Neural crest cell (in vitro differentiated cells): ENCODE results near the gene ANKRD1. TPM values are rescaled to one million over a fixed set of nuclear protein-coding genes. Genes with fewer than 3 reads are reported as not detected.

Experiments
- DNase-seq: peaks from one replicate; pipeline ENCODE4 v3.0.0; 2021; ENCODE audit warnings: low read depth, mixed read lengths, low spot score
- H3K27ac Mint-ChIP-seq: one replicate; pipeline ENCODE4 v1.8.0; 2021; ENCODE audit warnings: mild to moderate bottlenecking, mixed read lengths; ENCODE audit not compliant: unreplicated experiment
- H3K27me3 Mint-ChIP-seq: 2 replicates; pipeline ENCODE4 v1.8.0; 2021; ENCODE audit warnings: low read depth, mild to moderate bottlenecking, mixed read lengths
- H3K36me3 Mint-ChIP-seq: 2 replicates; pipeline ENCODE4 v1.8.0; 2021; ENCODE audit warnings: low read depth, mild to moderate bottlenecking, mixed read lengths
- H3K4me1 Mint-ChIP-seq: 2 replicates; pipeline ENCODE4 v1.8.0; 2021; ENCODE audit warnings: mixed read lengths
- H3K4me3 Mint-ChIP-seq: one replicate; pipeline ENCODE4 v1.8.0; 2021; ENCODE audit warnings: mild to moderate bottlenecking, mixed read lengths
- H3K9me3 Mint-ChIP-seq: 2 replicates; pipeline ENCODE4 v1.8.0; 2021; ENCODE audit warnings: mixed read lengths
- total RNA-seq: library from RNA; stranded (reverse); gene quantifications from 2 replicates; pipeline ENCODE4 v1.2.1, GENCODE V29; 2021
- TF ChIP-seq, protein P1 (sequence below): fragments of 200-600 bp; sonication (generic); conservative IDR thresholded peaks from 2 replicates; pipeline ENCODE4 v1.5.0; 2021; ENCODE audit warnings: antibody characterized with exemption, mild to moderate bottlenecking

ANKRD1 gene
- total RNA-seq, 1 donor from 2014 or later: not detected

DNA sequence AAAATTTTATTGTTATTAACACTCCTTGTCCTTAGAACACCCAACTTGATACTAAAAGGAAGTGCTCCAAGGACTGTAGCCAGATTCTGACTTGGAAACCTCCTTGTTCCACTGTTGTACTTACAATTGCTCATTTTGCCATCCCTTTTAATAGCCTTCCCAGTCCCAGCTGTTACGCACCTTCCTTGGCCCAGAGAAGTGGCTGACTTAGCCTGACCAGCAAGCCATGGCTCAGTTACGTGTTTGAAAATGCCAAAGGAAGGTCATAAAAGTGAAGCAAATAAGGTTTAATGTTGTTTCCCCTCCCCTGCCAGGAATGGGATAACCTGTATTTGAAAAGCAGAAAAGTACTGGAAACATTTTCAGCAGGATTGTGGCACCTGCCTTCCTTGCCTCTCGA is 3.7 kb upstream of the ANKRD1 start:
- Mint-ChIP-seq H3K27me3 (no peaks in the 10 kb centered on the region), H3K4me1 (peaks cover 2% of the 10 kb centered on the region), H3K9me3 (peaks cover 2% of the 10 kb centered on the region)

DNA sequence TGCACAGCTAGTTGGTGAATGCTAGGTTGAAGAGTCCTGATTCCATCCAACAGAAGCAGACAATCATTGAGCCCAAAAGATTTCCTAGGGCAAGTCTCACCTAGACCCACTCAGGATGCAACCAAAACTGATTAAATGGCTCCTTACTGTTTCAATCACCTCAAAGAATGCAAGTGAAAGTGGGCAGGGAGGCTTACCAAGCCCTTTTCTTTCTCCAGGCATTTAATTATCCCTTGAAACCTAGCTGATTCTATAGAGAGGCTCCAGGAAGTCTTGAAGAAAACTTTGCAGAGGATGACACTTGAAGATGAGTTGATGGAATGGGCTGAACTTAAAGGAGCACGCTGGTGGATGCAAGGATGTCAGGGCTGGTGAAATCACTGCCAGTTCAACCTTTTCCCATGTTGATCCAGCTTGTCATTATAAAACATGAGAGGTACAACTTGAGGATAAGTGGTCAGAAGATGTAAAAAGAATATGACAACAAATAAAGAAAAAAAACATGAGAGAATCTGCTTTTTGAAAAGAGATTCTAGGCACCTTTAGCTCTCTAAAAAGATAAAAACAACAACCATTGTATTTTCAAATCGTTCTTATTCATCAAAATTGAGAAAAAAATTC is 2.3 kb upstream of the ANKRD1 start:
- Mint-ChIP-seq H3K4me3 (no peak overlapping the region), H3K36me3 (no peaks in the 10 kb centered on the region), H3K27ac (no peak overlapping the region), H3K27me3 (no peaks in the 10 kb centered on the region), H3K4me1 (no peaks in the 10 kb centered on the region), H3K9me3 (no peaks in the 10 kb centered on the region)
- DNase-seq: no peak
- TF ChIP-seq, protein P1, sequence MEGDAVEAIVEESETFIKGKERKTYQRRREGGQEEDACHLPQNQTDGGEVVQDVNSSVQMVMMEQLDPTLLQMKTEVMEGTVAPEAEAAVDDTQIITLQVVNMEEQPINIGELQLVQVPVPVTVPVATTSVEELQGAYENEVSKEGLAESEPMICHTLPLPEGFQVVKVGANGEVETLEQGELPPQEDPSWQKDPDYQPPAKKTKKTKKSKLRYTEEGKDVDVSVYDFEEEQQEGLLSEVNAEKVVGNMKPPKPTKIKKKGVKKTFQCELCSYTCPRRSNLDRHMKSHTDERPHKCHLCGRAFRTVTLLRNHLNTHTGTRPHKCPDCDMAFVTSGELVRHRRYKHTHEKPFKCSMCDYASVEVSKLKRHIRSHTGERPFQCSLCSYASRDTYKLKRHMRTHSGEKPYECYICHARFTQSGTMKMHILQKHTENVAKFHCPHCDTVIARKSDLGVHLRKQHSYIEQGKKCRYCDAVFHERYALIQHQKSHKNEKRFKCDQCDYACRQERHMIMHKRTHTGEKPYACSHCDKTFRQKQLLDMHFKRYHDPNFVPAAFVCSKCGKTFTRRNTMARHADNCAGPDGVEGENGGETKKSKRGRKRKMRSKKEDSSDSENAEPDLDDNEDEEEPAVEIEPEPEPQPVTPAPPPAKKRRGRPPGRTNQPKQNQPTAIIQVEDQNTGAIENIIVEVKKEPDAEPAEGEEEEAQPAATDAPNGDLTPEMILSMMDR: no peak

More for the DNA sequence above, 3.7 kb upstream of the ANKRD1 start:
- TF ChIP-seq, protein P1: no peak
- H3K36me3 Mint-ChIP-seq: no peaks in the 10 kb centered on the region
- no peak for DNase-seq
- H3K27ac Mint-ChIP-seq: peak overlapping the region; percentile 54
- H3K4me3 Mint-ChIP-seq: no peak overlapping the region

- Mint-ChIP-seq H3K27me3 (no peaks in the 10 kb centered on the region), H3K36me3 (no peaks in the 10 kb centered on the region), H3K9me3 (no peaks in the 10 kb centered on the region), H3K4me1 (no peaks in the 10 kb centered on the region), H3K27ac (no peak overlapping the region), H3K4me3 (no peak overlapping the region)
- DNase-seq: no peak
- TF ChIP-seq, protein P1: no peak
These were observed 1.0 kb upstream of the ANKRD1 start for GRCh38 chr10:90921906-90922305.

- H3K27me3 Mint-ChIP-seq: no peaks in the 10 kb centered on the region
- TF ChIP-seq, protein P1: no peak
- H3K27ac Mint-ChIP-seq: no peak overlapping the region
- H3K4me1 Mint-ChIP-seq: no peaks in the 10 kb centered on the region
- no peaks in the 10 kb centered on the region for H3K9me3 Mint-ChIP-seq
- H3K36me3 Mint-ChIP-seq: no peaks in the 10 kb centered on the region
- H3K4me3 Mint-ChIP-seq: no peak overlapping the region
- no peak for DNase-seq
These were observed 958 bp downstream of the ANKRD1 start for GRCh38 chr10:90919683-90920574.

GRCh38 chr10:90917968-90918318 is 2.9 kb downstream of the ANKRD1 start:
- H3K4me1 Mint-ChIP-seq: no peaks in the 10 kb centered on the region
- H3K27ac Mint-ChIP-seq: no peak overlapping the region
- DNase-seq: no peak
- H3K27me3 Mint-ChIP-seq: no peaks in the 10 kb centered on the region
- TF ChIP-seq, protein P1: no peak
- no peaks in the 10 kb centered on the region for H3K36me3 Mint-ChIP-seq
- no peaks in the 10 kb centered on the region for H3K9me3 Mint-ChIP-seq
- H3K4me3 Mint-ChIP-seq: no peak overlapping the region
